Muscle of leg (tissue), 11 donors: ENCODE measurements around the gene MKNK1. TPM values are rescaled to one million over a fixed set of nuclear protein-coding genes. Genes with fewer than 3 reads are reported as not detected.

Source experiments
- DNase-seq: peaks from one replicate; pipeline ENCODE4 v3.0.0; 2013
- H3K27ac ChIP-seq: one replicate; pipeline ENCODE4 v1.5.1; 2013; ENCODE audit warnings: mild to moderate bottlenecking, low read length, control low read depth
- H3K27me3 ChIP-seq: one replicate; pipeline ENCODE4 v1.6.1; 2013; ENCODE audit warnings: low read length; ENCODE audit not compliant: control insufficient read depth, insufficient read depth
- H3K36me3 ChIP-seq: one replicate; pipeline ENCODE4 v1.6.1; 2013; ENCODE audit warnings: low read length; ENCODE audit not compliant: control insufficient read depth, insufficient read depth
- H3K4me1 ChIP-seq: one replicate; pipeline ENCODE4 v1.6.1; 2013; ENCODE audit warnings: low read length; ENCODE audit not compliant: control insufficient read depth, insufficient read depth
- H3K4me3 ChIP-seq: one replicate; pipeline ENCODE4 v1.5.1; 2013; ENCODE audit warnings: low read length, control low read depth
- H3K9me3 ChIP-seq: replicated peaks from 2 replicates; pipeline ENCODE4 v1.6.1; 2013; ENCODE audit warnings: low read depth, low read length; ENCODE audit not compliant: control insufficient read depth
- WGBS: methylation state at CpG from one replicate; pipeline ENCODE4 v1.1.5; 2013; ENCODE audit warnings: missing lambda C conversion rate; ENCODE audit not compliant: insufficient coverage; 5-methylcytosine and 5-hydroxymethylcytosine counted together
- polyA plus RNA-seq, 8 donors: library from polyadenylated mRNA; unstranded; fragments of 120-200 nt; gene quantifications; one replicate each; pipeline versions ENCODE4 v1.2.1 to v1.2.3, GENCODE V29; 2013; ENCODE audit warnings: inconsistent platforms in 1 of 8, low replicate concordance in 1 of 8; ENCODE audit not compliant: insufficient read length in 8 of 8, insufficient read depth in 1 of 8
- total RNA-seq: library from RNA; stranded (reverse); fragments of 120-200 nt; gene quantifications from one replicate; pipeline ENCODE4 v1.2.4, GENCODE V29; 2013

MKNK1 gene
- total and polyA plus RNA-seq, 9 donors: 19.3 to 32.5 (median 28.4) TPM

DNA sequence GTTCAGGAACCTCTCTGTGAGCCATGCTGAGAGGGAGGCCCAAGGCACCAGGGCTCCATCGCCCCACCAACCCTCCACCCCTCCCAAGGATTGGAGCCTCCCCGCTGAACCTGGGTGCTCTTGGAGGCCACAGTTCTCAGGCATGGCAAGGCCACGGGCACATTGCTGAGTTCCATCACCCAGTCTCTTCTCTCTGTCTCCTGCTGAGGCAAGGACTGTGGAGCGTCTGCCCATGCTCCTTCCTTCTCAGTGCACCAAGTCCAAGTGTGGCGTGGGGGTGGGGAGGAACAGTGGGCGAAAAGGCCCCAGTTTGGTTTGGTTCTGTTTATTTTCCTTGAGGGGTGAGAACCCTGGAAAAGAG lies 49.9 kb downstream of the MKNK1 start:
- H3K4me1 ChIP-seq: peaks cover 25% of the 10 kb centered on the region
- H3K27ac ChIP-seq: no peak overlapping the region
- DNase-seq: no peak
- peaks cover 9% of the 10 kb centered on the region for H3K36me3 ChIP-seq
- H3K9me3 ChIP-seq: no peaks in the 10 kb centered on the region
- WGBS: 96% methylated on average over 3 of the region's 6 CpGs
- H3K27me3 ChIP-seq: peaks cover 4% of the 10 kb centered on the region
- H3K4me3 ChIP-seq: no peak overlapping the region

DNA sequence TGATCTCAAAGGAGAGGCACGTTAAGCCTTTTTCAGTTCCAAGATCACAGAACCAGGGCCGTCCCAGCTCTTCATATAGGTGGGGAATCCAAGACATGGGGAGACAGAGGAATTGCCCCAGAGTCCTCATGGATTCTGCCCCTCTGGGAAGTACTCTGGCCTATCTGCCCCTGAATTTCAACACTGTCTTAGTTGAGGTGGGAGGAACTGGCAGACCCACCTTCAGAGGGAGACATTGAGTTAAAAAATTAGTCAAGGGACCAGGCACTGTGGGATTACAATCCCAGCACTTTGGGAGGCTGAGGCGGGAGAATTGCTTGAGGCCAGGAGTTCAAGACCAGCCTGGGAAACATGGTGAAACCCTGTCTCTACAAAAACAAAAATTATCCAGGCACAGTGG lies 50.6 kb downstream of the MKNK1 start:
- H3K9me3 ChIP-seq: no peaks in the 10 kb centered on the region

DNA sequence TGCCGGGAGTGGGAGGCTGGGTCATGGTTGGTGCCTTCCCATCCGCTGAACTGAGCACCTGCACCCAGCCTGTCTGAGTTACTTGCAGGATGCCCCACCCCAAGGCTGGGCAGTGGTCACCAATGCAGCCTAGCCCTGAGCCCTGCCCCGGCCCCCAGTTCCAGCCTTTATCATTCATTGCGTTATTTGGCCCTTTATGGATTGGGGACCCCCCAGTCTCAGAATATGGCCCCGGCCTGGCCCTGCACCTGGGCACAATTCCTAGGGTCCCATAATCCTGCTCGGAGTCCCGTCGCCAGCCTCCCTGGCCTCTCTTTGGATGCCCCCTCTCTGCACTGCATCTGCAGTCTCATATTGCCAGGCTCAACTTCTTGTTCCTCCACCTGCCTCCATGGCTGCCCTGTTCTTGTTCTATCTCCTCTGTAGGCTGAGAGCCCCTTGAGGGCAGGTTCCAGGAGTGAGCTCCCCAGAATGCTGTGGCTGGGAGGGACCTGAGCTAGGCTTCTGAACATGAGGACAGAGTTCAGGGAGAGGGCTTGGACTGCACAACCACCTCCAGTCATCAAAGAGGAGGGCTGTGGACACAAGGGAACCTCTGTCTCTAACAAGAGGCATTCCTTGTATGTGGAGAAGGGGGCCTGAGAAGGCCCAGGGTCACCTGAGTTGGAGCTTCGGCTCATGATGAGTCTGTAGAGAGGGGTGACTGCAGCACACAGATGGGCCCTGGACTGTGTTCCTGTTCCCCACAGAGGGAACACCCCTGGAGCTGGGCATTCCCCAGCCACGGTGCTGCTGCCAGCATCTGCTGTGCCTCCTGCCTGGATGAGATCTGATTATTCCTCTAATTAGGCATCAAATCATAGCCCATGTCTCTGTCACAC lies 51.5 kb downstream of the MKNK1 start:
- Histone ChIP-seq H3K4me1 (peaks cover 25% of the 10 kb centered on the region), H3K36me3 (no peaks in the 10 kb centered on the region), H3K9me3 (no peaks in the 10 kb centered on the region), H3K27ac (no peak overlapping the region), H3K27me3 (peaks cover 6% of the 10 kb centered on the region), H3K4me3 (no peak overlapping the region)
- WGBS: 86% methylated on average over 9 of the region's 10 CpGs
- DNase-seq: no peak

More for the DNA sequence above, 50.6 kb downstream of the MKNK1 start:
- peaks cover 25% of the 10 kb centered on the region for H3K4me1 ChIP-seq
- no peak for DNase-seq
- WGBS: no CpG with 5 or more reads among the region's 3 CpGs
- H3K27me3 ChIP-seq: peaks cover 4% of the 10 kb centered on the region
- H3K4me3 ChIP-seq: no peak overlapping the region
- H3K36me3 ChIP-seq: peaks cover 3% of the 10 kb centered on the region
- H3K27ac ChIP-seq: no peak overlapping the region

DNA sequence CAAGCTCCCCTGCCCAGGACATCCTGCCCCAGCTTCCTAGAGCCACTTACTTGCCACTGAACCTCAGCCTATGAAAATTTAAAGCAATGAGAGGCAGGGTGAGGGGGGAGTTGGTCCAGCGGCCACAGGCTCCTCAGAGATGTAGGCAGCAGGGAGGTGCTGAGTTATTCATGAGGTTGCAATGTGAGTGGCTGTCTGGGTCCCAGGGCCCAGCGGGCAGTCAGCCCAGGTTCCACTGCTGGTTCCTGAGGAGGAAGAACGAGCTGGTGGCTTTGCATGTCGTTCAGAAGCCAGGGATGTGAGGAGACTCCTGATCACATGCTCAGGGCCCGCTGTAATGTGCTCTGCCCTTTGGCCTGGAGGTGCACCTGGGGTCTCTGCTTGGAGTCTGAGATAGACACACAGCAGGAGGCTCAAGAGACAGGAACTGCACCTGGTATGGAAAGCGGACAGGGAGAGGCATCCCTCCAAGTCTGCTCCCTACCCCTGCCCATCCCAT lies 52.4 kb downstream of the MKNK1 start, which contains the start of gene KNCN:
TSS of gene KNCN (minus strand) at position 51 of the 499 bp plus-strand sequence. CDS start 432 bp downstream, outside the sequence.
- H3K4me1 ChIP-seq: peaks cover 25% of the 10 kb centered on the region
- no peaks in the 10 kb centered on the region for H3K36me3 ChIP-seq
- H3K4me3 ChIP-seq: no peak within 1 kb of the TSS
- H3K27ac ChIP-seq: peak within 1 kb of the TSS; percentile 29
- WGBS: 63% methylated on average over 6 of the region's 6 CpGs
- no peak for DNase-seq
- H3K27me3 ChIP-seq: peaks cover 12% of the 10 kb centered on the region
- no peaks in the 10 kb centered on the region for H3K9me3 ChIP-seq

DNA sequence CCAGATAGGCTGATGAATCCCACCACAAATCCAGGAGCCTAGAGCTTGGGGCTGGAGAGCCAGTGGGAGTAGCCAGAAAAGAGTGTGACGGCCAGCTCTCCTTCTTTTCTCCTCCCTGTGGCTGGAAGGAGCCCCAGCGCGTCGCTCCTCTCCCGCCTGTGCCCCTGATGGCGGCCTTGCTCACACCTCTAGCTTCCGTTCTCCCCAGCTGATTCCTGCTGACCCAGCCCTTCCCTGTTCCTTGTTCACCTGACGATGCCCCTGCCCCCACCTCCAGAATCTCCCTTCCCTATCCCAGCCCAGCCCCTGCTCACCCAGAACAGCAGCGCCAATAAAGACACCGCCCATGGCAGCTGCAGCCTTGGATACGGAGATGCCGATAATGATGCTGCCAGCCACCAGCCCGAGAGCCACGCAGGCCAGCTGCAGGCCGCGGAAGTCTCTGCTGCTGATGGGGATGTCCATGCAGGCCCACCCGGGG lies 53.3 kb downstream of the MKNK1 start:
- no peak overlapping the region for H3K4me3 ChIP-seq
- H3K9me3 ChIP-seq: no peaks in the 10 kb centered on the region
- 37% methylated on average over 17 of the region's 17 CpGs for WGBS
- peaks cover 18% of the 10 kb centered on the region for H3K27me3 ChIP-seq
- H3K4me1 ChIP-seq: peaks cover 25% of the 10 kb centered on the region
- H3K36me3 ChIP-seq: no peaks in the 10 kb centered on the region
- peak; percentile 64 for DNase-seq
- H3K27ac ChIP-seq: peak overlapping the region; percentile 29

DNA sequence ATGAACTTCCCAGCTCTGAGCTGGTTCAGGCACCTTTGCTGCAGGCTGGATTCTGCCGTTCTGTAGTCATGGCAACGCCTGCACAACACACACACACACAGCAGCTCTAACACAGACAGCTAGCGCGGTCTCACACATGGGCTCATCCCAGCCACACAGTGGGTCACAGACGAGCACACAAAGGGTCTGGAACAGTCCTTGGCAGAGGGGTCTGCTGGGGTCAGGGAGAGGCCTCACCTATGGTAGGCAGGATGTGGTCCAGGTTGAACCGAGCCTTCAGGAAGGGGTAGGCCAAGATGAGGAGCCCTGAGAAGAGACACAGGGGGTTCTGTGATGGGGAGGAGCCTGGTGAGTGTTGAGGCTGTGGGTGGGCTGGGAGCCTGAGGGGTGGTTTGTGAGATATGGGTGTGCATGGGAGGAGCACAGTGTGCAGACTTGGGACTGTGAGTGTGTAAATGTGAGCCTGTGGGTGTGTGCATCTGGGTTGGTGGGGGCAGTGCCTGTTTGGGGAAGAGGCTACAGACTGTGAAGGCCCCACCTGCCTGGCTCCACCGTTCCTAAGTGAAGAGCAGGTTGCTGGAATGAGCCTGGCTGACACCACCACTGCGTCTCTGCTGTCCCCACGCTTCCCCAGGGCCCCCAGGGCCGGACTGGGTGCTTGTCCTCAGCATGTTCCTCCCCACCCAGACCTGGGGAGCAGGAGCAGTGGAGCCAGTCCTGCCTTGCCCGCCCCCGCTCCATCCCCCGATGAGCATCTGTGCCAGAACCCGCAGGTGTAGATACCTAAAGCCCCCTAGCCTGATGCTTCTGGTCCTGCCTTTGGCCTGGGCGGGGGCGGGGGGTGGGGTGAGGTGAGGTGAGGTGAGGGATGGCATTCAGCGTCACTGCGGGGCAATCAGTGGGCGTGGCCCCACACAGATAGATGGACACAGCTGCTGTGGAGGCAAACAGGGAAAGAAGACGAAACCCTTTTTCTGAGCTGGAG lies 54.1 kb downstream of the MKNK1 start:
- Histone ChIP-seq H3K9me3 (no peaks in the 10 kb centered on the region), H3K27ac (peak overlapping the region; percentile 29), H3K4me3 (no peak overlapping the region), H3K27me3 (peaks cover 26% of the 10 kb centered on the region), H3K36me3 (no peaks in the 10 kb centered on the region), H3K4me1 (peaks cover 25% of the 10 kb centered on the region)
- DNase-seq: peak; percentile 85
- 45% methylated on average over 14 of the region's 20 CpGs for WGBS

DNA sequence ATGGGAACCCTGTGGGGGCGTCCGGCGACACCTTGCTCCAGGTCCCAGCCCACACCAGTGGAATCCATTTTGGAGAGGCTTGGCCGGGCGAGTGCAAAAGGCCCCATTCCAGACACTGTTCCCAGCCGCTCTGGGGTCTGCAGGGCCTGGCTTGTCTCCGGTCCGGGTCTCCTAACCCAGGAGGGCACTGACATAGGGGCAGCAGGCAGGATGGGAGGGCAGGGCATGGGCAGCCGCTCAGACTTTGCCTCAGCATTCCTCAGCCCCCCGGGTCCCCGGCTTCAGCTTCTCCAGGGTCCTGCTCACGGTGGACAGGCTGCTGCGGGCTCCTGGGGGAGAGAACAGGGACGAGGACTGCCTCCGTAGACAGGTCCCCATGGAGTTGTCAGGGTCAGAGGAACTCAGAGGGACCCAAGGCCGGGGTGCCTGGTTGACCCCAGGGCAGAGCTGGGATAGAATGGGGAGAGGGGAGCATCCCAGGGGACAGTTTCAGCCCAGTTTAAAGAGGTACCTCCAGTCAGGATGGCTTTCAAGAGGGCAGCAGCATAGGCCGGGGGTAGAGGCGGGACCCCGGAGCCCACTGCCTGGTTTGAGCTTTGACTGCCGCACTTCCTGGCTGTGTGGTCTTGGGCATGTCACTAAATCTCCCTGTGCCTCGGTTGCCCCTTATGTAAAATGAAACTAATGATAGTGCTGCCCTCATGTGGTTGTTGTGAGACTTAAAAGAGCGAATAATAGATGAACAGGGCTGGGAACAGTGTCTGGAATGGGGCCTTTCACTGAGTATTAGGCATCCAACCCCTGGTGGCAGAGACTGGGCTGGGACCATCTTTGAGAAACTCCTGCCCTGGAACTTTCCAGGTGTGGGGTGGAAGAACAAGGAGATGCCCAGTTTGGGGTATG lies 56.3 kb downstream of the MKNK1 start:
- H3K36me3 ChIP-seq: no peaks in the 10 kb centered on the region
- H3K27me3 ChIP-seq: peaks cover 49% of the 10 kb centered on the region
- WGBS: 66% methylated on average over 22 of the region's 22 CpGs
- H3K4me3 ChIP-seq: no peak overlapping the region
- no peak overlapping the region for H3K27ac ChIP-seq
- peaks cover 31% of the 10 kb centered on the region for H3K4me1 ChIP-seq
- DNase-seq: peak; percentile 62
- H3K9me3 ChIP-seq: no peaks in the 10 kb centered on the region

DNA sequence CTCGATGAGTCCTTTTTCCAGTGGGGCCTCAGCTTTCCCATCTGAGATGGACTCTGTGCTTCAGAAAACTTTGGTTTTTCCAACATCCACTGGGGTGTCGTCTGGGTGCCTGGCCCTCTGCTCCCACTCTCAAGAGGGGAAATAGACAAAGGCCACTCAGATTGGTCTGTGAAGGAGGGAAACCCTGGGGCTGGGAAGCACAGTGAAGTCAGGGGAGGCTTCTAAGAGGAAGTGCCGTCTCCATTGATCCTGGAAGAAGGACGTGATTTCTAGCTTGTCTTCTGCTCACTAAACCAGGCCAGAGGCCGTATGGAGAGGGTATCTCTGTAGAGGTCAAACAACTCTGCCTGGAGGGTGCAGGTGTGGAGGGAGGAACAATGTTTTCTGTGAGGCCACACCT lies 57.9 kb downstream of the MKNK1 start:
- no peak for DNase-seq
- H3K27ac ChIP-seq: no peak overlapping the region
- H3K27me3 ChIP-seq: peaks cover 62% of the 10 kb centered on the region
- no peaks in the 10 kb centered on the region for H3K9me3 ChIP-seq
- H3K4me1 ChIP-seq: peaks cover 25% of the 10 kb centered on the region
- no peak overlapping the region for H3K4me3 ChIP-seq
- no peaks in the 10 kb centered on the region for H3K36me3 ChIP-seq
- WGBS: 44% methylated on average over 3 of the region's 5 CpGs

DNA sequence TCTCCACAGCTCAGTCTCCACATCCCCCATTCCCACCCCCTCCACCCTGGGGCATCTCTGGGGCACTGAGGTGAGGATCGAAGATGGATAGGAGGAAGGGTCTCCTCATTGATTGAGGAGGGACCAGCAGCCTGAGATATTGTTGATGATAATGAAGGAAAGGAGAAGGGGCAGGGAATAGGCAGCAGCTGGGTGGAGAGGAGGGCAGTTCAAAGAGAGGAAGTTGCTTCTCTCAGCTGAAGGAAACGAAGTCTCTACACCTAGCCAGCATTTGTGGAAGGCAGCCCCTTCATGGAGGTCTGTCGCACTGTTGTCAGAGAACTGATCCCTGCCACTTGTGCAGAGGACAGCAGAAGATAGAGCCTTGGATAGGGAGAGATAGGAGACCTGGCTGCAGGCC lies 58.3 kb downstream of the MKNK1 start:
- DNase-seq: no peak
- H3K4me3 ChIP-seq: no peak overlapping the region
- no peak overlapping the region for H3K27ac ChIP-seq
- H3K36me3 ChIP-seq: no peaks in the 10 kb centered on the region
- no peaks in the 10 kb centered on the region for H3K9me3 ChIP-seq
- WGBS: 68% methylated on average over 3 of the region's 3 CpGs
- peaks cover 22% of the 10 kb centered on the region for H3K4me1 ChIP-seq
- H3K27me3 ChIP-seq: peaks cover 67% of the 10 kb centered on the region
